ENCODE results near the gene FKBP1A.

Gene FKBP1A

DNA sequence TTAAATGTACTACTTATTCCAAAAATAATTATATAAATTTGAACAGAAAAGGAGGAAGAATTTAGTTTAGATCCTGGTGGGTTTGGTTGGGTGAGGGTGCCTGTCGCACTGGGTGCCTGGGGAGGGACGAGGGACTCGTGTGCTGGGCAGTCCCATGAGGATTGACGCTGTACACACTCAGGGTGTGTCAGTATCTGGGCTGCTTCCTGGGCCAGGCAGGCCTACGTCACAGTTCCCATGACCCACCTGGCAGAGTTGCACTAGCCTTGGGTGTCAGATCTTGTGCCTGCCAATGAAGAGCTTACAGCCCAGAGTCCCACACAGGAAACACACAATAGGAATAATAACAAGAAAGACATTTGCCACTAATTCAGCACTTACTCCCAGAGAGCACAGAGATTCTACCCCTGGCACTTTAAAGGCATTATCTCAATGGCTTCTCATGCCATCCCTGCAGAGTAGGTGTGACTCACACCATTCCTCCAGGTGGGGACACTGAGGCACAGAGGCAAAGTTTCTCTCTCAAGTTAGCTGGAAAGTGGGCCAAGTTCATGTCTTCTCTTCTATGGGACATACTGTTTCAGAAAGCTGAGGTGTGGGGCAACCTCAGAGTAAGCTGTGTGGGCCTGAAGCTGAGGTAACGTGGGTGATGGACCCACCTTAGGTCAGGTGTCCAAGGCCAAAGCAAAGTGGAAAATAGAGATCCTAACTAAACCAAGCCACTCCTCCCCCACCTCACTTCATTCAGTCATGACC lies 62.6 kb downstream of the FKBP1A start:
- DNase-seq, result no peak

DNA sequence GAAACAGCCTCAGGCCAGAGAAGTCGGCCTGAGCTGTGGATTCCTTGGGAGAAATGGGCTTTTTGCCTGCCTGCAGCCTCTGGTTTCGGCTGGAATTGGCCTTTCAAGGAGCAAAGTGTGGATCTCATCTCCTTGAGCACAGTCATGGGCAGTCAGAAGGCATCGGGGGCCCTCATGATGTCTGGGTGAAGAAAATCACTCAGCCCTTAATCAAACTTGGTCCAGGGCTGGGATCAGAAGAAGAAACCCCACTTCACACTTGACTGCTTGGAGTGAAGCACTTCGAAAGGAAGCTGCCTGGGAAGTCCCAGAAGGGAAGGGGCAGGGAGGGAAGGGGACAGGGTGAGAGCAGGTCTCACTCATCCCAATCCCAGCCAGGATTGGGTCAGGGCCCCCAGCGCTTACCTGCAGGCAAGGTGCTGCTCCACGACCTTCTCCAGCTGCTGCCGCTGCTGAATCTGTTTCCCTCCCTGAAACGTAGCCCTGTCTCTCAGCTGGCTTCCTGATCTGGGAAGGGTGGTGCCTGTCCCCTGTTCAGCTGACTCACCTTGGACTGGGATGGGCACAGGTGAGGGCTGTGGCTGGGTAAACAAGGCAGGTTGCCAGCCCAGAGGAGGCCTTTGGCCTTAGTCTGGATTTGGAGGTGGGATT lies 64.0 kb downstream of the FKBP1A start, which contains the start of gene SDCBP2:
Gene SDCBP2, minus strand, starts transcription at position 460 of the 651 bp plus-strand sequence. CDS start 8,723 bp downstream, outside the sequence.
- no peak for DNase-seq

GRCh38 chr20:1327827-1328679 lies 64.8 kb downstream of the FKBP1A start:
- no peak for DNase-seq

DNA sequence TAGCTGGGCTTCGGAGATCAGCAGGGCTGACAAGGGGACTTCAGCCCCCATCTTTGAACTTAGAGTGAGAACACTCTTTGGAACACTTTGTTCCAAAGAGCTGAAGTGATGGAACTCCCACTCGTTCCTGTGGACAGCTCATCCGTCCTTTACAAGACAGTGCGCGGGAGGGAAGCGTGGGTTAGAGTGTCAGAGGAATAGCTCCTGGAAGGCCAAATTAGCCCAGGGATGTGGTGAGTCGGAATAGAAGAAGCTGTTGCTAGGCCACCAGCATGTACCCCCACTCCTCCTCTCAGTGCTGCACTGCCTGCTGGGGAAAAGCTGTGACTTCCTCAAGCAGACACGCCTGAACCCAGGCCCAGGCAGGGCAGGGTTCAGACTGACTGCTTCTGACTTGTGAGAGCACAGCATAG lies 65.6 kb downstream of the FKBP1A start:
- DNase-seq, result no peak

DNA sequence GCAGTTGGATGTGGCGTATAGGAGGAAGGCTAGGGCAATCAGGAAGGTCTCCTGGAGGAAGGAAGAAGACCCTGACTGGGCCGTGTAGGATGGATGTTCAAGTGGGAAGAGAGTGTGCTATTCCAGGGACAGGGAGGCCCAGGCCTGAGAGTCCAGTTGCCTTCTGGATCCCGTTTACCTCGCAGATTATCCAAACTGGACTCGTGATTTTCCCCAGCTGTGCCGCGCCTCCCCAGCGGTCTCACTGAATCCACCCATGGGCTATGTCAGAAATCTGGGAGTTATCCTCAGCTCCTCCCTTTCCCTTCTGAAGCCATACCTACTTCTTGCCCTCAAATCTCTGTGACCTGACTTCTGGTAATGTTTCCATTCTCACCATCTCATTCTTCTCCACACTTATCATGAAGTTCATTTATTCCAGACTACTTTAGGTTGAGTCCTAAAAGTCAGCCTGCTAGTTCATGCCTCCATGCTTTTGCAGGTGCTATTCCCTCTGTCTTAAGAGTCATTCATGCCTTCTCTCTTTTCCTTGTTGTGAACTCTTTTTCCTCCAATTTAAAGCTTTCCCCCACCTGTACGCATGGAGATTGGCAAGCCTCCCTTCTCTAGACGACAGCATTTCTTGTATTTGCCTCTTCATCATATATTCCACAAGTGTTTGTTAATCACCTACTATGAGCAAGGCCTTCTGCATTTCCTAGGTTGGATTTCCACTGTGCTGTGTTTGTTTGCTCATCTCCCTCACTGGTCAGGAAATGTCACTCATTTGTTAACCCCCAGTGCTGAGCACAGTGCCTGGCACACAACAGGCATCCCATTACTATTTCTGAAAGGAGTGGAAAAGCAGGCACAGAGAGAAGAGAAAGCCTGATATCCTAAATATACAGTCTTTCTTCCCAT lies 66.6 kb downstream of the FKBP1A start:
- no peak for DNase-seq

- DNase-seq, result peak; percentile 98
Measured at GRCh38 chr20:1325173-1326030, 67.5 kb downstream of the FKBP1A start.

DNA sequence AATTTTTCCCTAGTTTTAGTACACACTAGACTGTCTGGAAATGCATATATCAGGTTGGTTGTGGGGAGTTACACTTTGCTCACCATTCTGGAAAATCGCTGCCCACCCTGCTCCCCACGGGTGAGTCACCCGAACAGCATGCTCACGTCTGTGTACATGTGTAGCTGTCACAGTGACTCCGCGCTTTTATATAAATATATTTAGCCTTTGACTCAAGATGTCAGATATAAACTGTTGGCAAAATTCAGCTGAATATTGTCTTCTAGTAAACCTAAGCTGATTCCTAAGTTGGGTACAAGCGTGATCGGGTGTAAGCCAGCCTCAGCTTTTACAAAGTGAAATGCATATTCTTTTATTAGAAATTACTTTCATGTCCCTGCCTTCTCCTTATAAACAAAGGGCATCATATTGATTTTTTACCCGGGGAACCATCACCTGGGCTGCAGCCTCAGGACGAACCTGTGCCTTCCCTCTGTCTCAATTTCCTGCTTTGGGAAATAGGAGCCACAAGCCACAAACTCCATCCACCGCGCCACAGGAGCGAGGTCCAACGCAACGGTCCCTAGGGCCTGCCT lies 68.2 kb downstream of the FKBP1A start:
- DNase-seq, result no peak

GRCh38 chr20:1323830-1324597 lies 68.8 kb downstream of the FKBP1A start:
- DNase-seq, result no peak

GRCh38 chr20:1323256-1323655 lies 69.6 kb downstream of the FKBP1A start:
- no peak for DNase-seq

GRCh38 chr20:1322511-1323245 lies 70.2 kb downstream of the FKBP1A start:
- no peak for DNase-seq

DNA sequence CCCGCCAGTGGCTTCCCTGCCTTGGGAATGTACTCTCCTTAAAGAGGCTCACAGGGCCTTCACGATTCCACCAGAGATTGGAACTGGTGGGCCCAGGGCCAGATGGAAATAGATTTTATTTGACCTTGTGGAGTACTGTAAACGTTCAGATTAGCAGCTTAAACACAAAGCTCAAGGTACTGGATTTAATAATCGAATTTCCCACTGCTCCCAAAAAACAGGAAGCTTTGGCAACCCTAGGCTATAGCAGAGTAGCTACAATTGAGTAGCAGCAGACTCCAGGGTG lies 71.3 kb downstream of the FKBP1A start:
- DNase-seq, result no peak

DNA sequence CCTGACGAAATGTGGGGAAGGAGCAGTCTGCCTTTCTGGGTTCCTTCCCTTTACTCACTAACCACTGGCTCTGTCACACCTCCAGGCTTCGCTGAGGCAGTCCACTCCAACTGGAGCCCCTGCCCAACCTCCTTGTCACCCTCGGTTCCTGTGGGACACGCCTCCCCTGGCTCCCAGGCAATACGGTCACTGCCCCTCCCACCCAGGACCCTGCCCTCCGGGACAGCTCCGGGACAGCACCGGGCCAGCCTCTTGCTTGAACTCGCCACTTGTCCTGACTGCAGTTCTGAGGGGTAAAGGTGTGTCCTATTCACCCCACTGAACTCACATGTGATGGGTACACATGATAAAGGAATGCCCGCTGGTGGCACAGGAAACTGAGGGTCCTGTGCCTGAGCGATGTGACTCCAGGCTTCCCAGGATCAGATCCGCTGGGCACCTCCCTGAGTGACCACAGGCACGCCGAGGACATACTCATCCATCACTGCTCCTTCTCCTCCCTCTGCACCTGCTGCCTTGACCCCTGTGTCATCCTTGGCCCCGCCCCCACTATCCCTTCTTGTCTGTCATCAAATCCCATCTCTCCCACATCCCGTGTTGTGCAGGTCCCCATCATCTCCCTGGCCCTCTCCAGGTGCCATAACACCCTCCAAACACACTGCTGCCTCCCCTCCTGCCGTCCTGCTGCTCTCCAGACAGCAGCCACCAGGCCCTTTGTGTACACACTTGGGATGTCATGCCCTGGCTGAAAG lies 71.8 kb downstream of the FKBP1A start:
- no peak for DNase-seq

DNA sequence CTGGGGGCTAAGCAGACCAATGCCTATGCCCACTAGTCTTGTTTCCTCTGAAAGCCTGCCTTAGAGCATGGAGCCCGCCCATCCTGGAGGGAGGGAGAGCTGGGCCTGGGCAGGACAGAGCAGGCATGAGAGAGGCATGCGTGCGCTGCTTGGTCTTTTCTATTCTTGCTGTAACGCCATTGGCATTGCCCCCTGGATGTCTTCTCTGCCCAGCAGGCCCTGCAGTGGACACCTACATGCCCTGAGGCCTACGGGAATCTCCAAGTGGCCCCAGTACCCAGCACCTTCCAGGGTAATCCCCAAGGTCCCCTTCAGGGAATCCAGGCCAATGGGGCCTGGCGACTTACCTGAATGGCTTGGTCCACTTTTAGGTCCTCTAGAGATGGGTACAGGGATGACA lies 72.8 kb downstream of the FKBP1A start:
- DNase-seq, result no peak

GRCh38 chr20:1319462-1319861 lies 73.4 kb downstream of the FKBP1A start:
- no peak for DNase-seq

DNA sequence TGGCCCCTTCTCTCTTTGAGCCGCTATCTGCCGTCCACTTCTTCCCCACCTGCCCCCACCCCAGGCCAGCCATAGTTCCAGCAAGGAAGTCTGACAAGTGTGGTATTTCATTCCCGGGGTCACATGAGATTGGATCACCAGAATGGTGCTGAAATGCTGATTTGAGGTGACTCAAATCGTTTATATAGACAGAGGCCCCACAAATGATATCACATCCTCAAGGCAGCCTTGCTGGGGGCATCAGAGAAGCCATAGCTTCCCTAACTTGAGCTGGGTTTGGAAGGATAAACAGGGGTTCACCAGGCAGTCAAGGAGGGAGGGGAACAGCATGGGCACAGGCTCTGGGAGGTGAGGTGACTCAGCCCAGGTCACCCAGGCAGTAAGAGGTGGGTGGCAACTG lies 73.8 kb downstream of the FKBP1A start:
- DNase-seq, result no peak
